NCI-H2171 treated with DMSO at 0.1 percent for 48 hours (cell line): Measurements from ENCODE around the gene DCDC2.
"Not testable (repeated sequence)": the region's sequence is repeated elsewhere in the genome, so short reads cannot be mapped to it uniquely, and the experiment has no call there.

Experiments
- DNase-seq: peaks from one replicate; lab custom pipeline; 2025; lab: John Stamatoyannopoulos, UW

The DCDC2 gene

GRCh38 chr6:24357336-24358218 is at the start of gene DCDC2:
TSS of gene DCDC2 (minus strand) at chr6:24358059. CDS start at chr6:24357750, 309 bp downstream.
- DNase-seq: no peak

- DNase-seq: no peak
Observed at GRCh38 chr6:24405262-24405661, 47.4 kb upstream of the DCDC2 start.

- peak; percentile 29 for DNase-seq
Observed at GRCh38 chr6:24403501-24403824, 45.6 kb upstream of the DCDC2 start.

GRCh38 chr6:24402697-24403500 is 45.0 kb upstream of the DCDC2 start, which contains the start of gene MRS2:
TSS of gene MRS2 (plus strand) at chr6:24402936. CDS start at chr6:24403047, 111 bp downstream.
- DNase-seq: peak; percentile 93

GRCh38 chr6:24401458-24401857 is 43.6 kb upstream of the DCDC2 start:
- no peak for DNase-seq

GRCh38 chr6:24400045-24401039 is 42.5 kb upstream of the DCDC2 start:
- DNase-seq: not testable (repeated sequence)

GRCh38 chr6:24397631-24398030 is 39.8 kb upstream of the DCDC2 start:
- DNase-seq: no peak

GRCh38 chr6:24396824-24397223 is 39.0 kb upstream of the DCDC2 start:
- DNase-seq: no peak

GRCh38 chr6:24394780-24395437 is 37.0 kb upstream of the DCDC2 start:
- no peak for DNase-seq

- no peak for DNase-seq
Observed at GRCh38 chr6:24394061-24394779, 36.4 kb upstream of the DCDC2 start.

- DNase-seq: no peak
Observed at GRCh38 chr6:24391756-24392405, 34.0 kb upstream of the DCDC2 start.

GRCh38 chr6:24391208-24391607 is 33.3 kb upstream of the DCDC2 start:
- no peak for DNase-seq

GRCh38 chr6:24387818-24388217 is 30.0 kb upstream of the DCDC2 start:
- DNase-seq: no peak

- DNase-seq: no peak
Observed at GRCh38 chr6:24385536-24386269, 27.8 kb upstream of the DCDC2 start.

- DNase-seq: not testable (repeated sequence)
Observed at GRCh38 chr6:24384369-24385130, 26.7 kb upstream of the DCDC2 start.

GRCh38 chr6:24382891-24383494 is 25.1 kb upstream of the DCDC2 start:
- DNase-seq: not testable (repeated sequence)

GRCh38 chr6:24382220-24382540 is 24.3 kb upstream of the DCDC2 start:
- DNase-seq: no peak
